Stimulated activated naive CD8-positive, alpha-beta T cell treated with anti-CD3 and anti-CD28 coated beads, Interleukin-15, Interleukin-2, amounts not matched to agents 100 ng/mL and 50 ng/mL, for 24 hours (primary cell): ENCODE measurements around the gene SCN4A.

Source experiments
- H3K27ac Mint-ChIP-seq: one replicate; pipeline ENCODE4 v1.8.0; 2021; ENCODE audit warnings: mild to moderate bottlenecking, mixed read lengths
- H3K27me3 Mint-ChIP-seq: one replicate; pipeline ENCODE4 v1.8.0; 2021; ENCODE audit warnings: mixed read lengths
- H3K36me3 Mint-ChIP-seq: one replicate; pipeline ENCODE4 v1.8.0; 2021; ENCODE audit warnings: low read depth, mixed read lengths
- H3K4me1 Mint-ChIP-seq: one replicate; pipeline ENCODE4 v1.8.0; 2021; ENCODE audit warnings: low read depth, mixed read lengths
- H3K4me3 Mint-ChIP-seq: one replicate; pipeline ENCODE4 v1.8.0; 2021; ENCODE audit warnings: mild to moderate bottlenecking, mixed read lengths
- H3K9me3 Mint-ChIP-seq: one replicate; pipeline ENCODE4 v1.8.0; 2021; ENCODE audit warnings: mixed read lengths

Gene SCN4A

GRCh38 chr17:63956296-63956920 lies 16.3 kb downstream of the SCN4A start:
- Mint-ChIP-seq H3K4me3 (no peak overlapping the region), H3K9me3 (no peaks in the 10 kb centered on the region), H3K4me1 (peaks cover 24% of the 10 kb centered on the region), H3K27ac (no peak overlapping the region), H3K36me3 (no peaks in the 10 kb centered on the region), H3K27me3 (no peaks in the 10 kb centered on the region)

GRCh38 chr17:63955791-63956190 lies 16.9 kb downstream of the SCN4A start:
- Mint-ChIP-seq H3K27ac (no peak overlapping the region), H3K9me3 (no peaks in the 10 kb centered on the region), H3K27me3 (no peaks in the 10 kb centered on the region), H3K4me3 (no peak overlapping the region), H3K36me3 (no peaks in the 10 kb centered on the region), H3K4me1 (peaks cover 23% of the 10 kb centered on the region)

- H3K4me3 Mint-ChIP-seq, result no peak overlapping the region
- H3K27ac Mint-ChIP-seq, result no peak overlapping the region
- H3K4me1 Mint-ChIP-seq, result peaks cover 23% of the 10 kb centered on the region
- no peaks in the 10 kb centered on the region for H3K36me3 Mint-ChIP-seq
- no peaks in the 10 kb centered on the region for H3K27me3 Mint-ChIP-seq
- no peaks in the 10 kb centered on the region for H3K9me3 Mint-ChIP-seq
Observed at GRCh38 chr17:63955232-63955631, 17.5 kb downstream of the SCN4A start.

DNA sequence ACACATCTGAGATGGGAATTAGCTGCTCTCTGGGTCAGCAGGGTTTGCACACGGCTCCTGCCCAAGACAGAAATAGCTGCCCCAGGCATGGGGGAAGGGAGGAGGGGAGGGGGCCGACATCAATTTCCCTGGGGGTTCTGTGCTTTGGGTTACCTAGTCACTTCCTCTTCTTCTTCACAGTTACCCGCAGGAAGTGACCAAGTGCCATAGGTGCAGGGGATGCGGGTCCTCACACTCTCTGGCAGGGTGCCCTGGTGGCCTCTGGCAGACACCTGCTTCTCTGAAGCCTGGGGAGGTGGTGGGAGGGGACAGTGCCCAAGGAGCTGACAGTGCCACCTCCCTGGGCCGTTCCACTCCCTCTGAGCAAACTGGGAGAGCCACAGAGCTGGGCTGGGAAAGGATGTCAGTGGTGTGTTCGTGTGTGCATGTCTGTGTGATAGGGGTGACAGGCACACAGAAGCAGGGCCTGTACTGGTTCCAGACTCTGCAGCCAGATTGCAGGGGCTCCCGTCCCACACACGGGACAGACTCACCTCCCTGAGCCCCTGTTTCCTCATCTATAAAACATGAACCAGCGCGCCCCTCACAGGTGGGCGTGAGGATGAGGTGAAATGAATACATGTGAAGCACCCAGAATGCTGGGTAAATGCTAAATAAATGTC lies 18.2 kb downstream of the SCN4A start:
- H3K4me1 Mint-ChIP-seq, result peaks cover 23% of the 10 kb centered on the region
- H3K27ac Mint-ChIP-seq, result peak overlapping the region; percentile 50
- H3K4me3 Mint-ChIP-seq, result no peak overlapping the region
- no peaks in the 10 kb centered on the region for H3K9me3 Mint-ChIP-seq
- no peaks in the 10 kb centered on the region for H3K36me3 Mint-ChIP-seq
- no peaks in the 10 kb centered on the region for H3K27me3 Mint-ChIP-seq

- Mint-ChIP-seq H3K4me1 (peaks cover 29% of the 10 kb centered on the region), H3K9me3 (no peaks in the 10 kb centered on the region), H3K36me3 (no peaks in the 10 kb centered on the region), H3K4me3 (no peak overlapping the region), H3K27me3 (no peaks in the 10 kb centered on the region), H3K27ac (no peak overlapping the region)
Observed at GRCh38 chr17:63950940-63951907, 21.5 kb downstream of the SCN4A start.

DNA sequence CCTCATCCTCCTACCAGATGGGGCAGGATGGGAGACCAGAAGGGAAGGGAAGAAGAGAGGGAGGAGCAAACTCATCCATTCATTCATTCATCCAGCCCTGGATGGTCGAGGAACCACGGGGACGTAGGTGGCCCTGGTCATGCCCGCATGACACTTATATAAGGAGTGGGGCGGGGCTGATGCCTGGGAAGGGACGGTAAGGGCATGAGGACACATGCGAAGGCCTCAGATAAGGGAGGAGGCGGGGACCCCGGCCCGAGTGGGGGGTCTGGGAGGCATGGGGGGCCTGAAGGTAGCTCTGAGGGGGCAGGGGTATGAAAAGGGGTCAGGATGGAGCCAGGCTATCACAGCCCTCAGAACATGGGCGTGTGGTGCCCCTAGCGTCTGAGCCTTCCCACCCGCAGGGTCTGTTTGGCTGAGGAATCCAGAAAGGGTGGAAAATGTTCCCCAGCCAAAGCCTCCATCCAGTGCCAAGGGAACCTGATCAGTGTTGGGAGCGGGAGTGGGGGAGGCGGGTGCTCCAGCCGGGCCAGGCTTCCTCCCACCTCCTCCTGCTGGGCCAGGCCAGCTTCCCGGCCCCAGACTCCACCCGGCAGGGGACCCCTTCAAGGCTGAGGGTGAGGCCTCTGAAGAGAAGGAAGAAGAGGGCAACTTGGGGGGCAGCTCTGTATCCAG lies 23.0 kb downstream of the SCN4A start:
- Mint-ChIP-seq H3K4me3 (no peak overlapping the region), H3K27ac (no peak overlapping the region), H3K4me1 (peaks cover 36% of the 10 kb centered on the region), H3K27me3 (no peaks in the 10 kb centered on the region), H3K36me3 (no peaks in the 10 kb centered on the region), H3K9me3 (no peaks in the 10 kb centered on the region)

DNA sequence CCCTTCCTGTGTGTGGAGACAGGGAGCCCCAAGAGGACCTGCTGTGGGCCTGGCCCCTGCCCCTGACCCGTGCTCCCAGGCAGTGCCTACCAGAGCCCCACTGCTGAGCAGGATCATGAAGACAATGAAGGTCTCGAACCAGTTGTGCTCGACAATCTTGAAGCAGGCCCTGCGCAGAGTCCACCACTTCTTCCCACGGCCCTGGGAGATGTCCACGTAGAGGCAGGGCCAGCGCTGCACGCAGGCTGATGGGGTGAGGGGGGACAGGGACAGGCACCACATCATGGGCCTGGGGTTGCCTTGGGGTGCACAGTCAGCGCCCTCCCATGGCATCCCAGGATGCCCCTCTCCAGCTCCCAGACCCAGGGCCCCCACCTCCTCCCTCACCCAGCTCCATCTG lies 24.2 kb downstream of the SCN4A start:
- Mint-ChIP-seq H3K27ac (no peak overlapping the region), H3K4me1 (peaks cover 25% of the 10 kb centered on the region), H3K27me3 (no peaks in the 10 kb centered on the region), H3K9me3 (no peaks in the 10 kb centered on the region), H3K4me3 (no peak overlapping the region), H3K36me3 (no peaks in the 10 kb centered on the region)

DNA sequence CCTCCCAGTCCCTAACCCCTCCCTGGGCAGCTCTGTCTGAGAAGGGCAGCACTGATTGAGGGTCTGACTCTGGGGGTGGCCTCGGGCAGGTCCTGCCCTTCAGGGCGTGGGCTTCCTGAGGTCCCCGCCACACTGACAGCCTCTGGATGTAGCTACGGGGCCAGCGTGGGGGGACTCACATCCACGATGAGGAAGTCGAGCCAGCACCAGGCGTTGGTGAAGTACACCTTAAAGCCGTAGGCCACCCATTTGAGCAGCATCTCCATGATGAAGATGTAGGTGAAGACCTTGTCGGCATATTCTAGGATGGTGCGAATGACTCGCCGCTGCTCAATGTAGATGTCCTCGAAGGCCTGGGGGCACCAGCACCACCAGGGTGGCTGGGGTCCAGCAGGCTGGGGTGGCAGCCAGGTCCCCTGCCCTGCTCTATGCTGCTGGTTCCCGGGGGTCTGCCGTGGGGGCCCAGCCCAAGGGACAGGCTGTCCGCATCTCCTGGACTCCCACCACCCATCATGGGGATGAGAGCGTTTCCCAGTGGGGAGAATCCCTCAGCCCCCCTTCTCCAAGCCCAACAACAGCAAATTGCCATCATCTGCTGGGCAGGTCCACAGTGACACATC lies 24.9 kb downstream of the SCN4A start:
- Mint-ChIP-seq H3K4me3 (no peak overlapping the region), H3K9me3 (no peaks in the 10 kb centered on the region), H3K36me3 (no peaks in the 10 kb centered on the region), H3K4me1 (peaks cover 23% of the 10 kb centered on the region), H3K27ac (no peak overlapping the region), H3K27me3 (no peaks in the 10 kb centered on the region)

DNA sequence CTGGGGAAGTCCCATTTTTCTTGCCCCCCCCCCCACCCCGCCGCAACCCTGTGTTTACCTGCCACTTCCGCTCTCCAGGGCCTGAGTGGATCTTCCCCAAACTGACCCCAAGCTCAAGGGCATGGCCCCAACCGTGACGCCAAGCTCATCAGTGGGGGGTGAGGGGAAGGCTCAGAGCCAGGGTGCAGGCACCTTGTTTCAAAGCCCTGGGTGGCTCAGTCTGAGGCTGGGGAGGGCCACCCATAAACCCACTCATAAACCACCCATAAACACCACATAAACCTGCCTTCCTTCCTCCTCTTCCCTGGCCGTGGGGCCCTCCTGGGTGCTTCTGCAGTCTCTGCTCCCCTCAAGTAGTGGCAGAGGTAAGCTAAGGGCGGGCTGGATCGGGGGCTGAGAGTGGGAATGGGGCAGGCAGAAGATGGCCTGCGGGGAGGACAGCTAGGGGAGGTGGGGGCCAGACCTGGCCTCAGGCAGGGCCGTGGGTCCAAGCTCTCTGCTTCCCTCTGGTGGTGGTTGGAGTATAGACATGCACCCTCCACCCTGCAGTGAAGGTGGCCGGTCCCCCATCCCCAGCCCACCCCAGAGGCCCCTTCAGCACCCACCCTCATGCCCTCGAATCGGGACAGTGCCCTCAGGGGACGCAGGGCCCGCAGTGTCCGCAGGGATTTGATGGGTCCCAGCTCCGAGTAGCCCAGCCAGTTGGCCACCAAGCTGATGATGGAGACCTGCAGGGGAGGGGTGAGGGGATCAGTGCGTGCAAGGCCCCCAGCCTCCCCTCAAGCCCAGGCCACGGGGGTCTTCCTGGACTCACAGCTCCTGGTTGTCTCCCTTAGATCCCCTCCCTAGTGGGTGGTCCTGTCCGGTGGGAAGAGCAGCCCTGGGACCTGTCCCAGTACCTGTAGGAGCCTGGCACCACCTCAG lies 26.0 kb downstream of the SCN4A start:
- Mint-ChIP-seq H3K27ac (peak overlapping the region; percentile 71), H3K9me3 (no peaks in the 10 kb centered on the region), H3K36me3 (no peaks in the 10 kb centered on the region), H3K4me3 (no peak overlapping the region), H3K27me3 (no peaks in the 10 kb centered on the region), H3K4me1 (peaks cover 19% of the 10 kb centered on the region)

GRCh38 chr17:63945784-63946439 lies 26.8 kb downstream of the SCN4A start:
- H3K36me3 Mint-ChIP-seq, result no peaks in the 10 kb centered on the region
- H3K4me1 Mint-ChIP-seq, result peaks cover 19% of the 10 kb centered on the region
- no peaks in the 10 kb centered on the region for H3K27me3 Mint-ChIP-seq
- no peak overlapping the region for H3K4me3 Mint-ChIP-seq
- no peak overlapping the region for H3K27ac Mint-ChIP-seq
- H3K9me3 Mint-ChIP-seq, result no peaks in the 10 kb centered on the region

DNA sequence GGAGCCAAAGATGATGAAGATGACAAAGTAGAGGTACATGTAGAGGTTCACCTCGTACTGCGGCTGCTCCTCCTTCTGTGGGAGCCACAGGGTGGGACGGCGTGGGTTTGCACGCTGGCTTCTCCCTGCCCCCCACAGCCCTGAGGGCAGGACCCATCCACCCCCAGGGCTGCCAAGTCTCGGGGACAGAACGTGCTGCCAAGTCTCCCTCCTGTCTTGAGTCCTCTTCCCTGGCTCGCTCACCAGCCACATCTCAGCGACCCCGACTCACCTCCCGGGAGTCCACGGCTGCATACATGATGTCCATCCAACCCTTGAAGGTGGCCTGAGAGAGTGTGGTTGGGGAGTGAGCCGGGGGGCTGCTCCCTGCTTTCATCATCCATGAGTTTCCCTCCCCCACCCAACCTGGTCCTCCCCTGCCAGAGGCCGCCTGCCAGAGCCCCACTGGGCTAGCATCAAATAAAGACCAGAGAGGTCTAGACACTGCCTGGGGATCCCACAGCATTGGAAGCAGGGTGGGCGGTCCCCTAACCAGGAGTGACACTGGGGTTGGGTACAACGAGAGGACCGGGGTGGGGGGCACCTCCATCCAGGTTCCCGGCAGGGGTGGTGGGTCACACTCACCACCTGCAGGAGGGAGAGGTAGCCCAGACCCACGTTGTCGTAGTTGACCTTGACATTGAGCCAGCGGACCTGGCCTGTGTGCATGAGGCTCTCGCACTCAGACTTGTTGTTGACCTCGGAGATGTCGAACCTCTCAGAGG lies 27.8 kb downstream of the SCN4A start:
- no peak overlapping the region for H3K27ac Mint-ChIP-seq
- H3K4me3 Mint-ChIP-seq, result no peak overlapping the region
- no peaks in the 10 kb centered on the region for H3K27me3 Mint-ChIP-seq
- H3K9me3 Mint-ChIP-seq, result no peaks in the 10 kb centered on the region
- peaks cover 19% of the 10 kb centered on the region for H3K4me1 Mint-ChIP-seq
- no peaks in the 10 kb centered on the region for H3K36me3 Mint-ChIP-seq

GRCh38 chr17:63943745-63944144 lies 29.0 kb downstream of the SCN4A start:
- H3K9me3 Mint-ChIP-seq, result no peaks in the 10 kb centered on the region
- H3K36me3 Mint-ChIP-seq, result no peaks in the 10 kb centered on the region
- no peak overlapping the region for H3K27ac Mint-ChIP-seq
- no peaks in the 10 kb centered on the region for H3K27me3 Mint-ChIP-seq
- H3K4me3 Mint-ChIP-seq, result no peak overlapping the region
- peaks cover 23% of the 10 kb centered on the region for H3K4me1 Mint-ChIP-seq
